HPDE6-E6E7 (cell line): ENCODE results near the gene SLAIN2.
A peak's percentile ranks its signal among the peaks of the same experiment; 100 is the strongest.
"Not testable (repeated sequence)": the region's sequence is repeated elsewhere in the genome, so short reads cannot be mapped to it uniquely, and the experiment has no call there.

ENCODE experiments used
- DNase-seq: peaks from one replicate; pipeline ENCODE4 v3.0.0; 2011; ENCODE audit warnings: missing footprints; ENCODE audit errors: extremely low spot score

The SLAIN2 gene

DNA sequence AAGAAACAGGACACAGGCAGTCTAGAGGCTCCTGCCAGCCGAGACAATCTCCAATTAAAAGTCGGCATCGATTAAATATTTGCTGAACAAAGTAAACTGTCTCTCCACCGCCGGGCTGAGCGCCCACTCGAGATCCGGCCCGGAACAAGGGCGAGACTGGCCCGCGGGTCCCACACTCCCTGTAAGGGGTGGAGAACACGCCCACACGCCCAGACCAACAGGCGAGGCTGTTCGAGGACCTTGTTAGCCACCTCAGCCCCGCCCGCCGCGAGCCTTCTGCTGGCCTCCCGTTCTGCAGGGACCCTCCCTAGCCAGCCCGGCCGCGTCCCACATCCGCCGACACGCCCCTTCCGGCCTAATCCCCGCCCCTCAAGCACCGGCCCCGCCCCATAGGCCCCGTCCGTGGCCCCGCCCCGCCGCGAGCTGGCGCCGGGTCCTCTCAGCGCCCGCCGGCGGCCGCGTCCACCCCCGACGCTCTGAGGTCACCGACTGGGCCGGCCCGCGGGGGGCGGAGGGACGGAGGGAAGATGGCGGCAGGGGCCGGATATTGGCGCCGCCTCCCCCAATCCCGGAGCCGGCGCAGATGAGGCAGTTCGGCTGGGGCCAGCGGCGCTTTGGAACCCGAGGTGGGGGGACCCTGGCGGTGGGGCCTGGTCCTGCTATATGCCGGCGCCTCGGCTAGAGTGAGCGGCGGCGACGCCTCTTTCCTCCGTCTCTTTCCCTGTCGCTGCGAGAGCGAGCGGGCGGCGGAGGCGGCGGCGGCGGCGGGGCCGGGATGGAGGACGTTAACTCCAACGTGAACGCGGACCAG is at the start of gene SLAIN2:
Gene SLAIN2 (plus strand): TSS at position 565 of the 811 bp plus-strand sequence. CDS start 211 bp downstream, at position 776.
- DNase-seq: peak; percentile 81

GRCh38 chr4:48292218-48292790 is 49.0 kb upstream of the SLAIN2 start:
- DNase-seq: not testable (repeated sequence)

- no peak for DNase-seq
These were observed 46.2 kb upstream of the SLAIN2 start for GRCh38 chr4:48295116-48295515.

DNA sequence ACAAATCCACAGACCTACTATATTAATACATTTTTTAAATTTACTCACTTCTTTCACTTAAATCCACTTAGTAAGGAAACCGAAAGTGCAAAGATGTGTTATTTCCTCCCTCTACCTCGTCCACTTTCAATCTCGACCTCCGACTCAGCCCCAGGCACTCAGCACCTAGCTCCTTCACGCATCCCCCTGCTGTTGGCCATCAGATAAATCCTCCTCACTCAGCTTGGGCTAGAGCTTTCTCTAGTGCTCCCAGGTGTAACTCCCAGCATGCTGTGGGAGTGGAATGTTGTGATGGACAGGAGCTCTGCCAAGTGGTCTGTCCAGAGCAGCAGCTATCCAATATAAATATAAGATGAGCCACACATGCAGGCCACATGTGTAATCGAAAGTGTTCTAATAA is 45.0 kb upstream of the SLAIN2 start:
- DNase-seq: no peak

DNA sequence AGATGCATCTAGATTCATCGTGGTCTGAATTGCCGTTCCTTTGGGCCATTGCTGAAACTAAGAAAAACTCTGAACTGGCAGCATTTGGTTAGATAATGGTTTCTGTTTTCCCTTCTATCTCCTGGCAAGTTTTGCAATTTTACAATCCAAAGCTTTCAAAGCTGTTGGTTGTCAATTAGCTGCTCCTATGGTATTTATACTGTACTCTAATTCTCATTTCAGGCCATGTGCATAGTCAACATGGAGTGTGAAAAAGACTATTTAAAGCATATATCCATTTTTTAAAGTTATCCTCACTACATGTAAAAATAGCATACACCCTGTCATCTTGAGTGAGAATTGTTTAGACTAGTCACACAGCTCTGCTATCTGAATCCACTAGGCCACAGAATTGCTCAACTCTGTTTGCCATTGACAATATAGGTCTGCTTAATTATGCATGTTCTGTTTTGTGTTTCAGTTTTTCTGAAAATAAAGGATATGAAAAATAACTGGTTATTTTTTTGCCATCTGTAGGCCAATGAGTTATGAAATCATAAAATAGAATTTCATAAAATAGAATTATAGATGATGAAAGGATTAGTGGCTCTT is 44.0 kb upstream of the SLAIN2 start:
- no peak for DNase-seq

DNA sequence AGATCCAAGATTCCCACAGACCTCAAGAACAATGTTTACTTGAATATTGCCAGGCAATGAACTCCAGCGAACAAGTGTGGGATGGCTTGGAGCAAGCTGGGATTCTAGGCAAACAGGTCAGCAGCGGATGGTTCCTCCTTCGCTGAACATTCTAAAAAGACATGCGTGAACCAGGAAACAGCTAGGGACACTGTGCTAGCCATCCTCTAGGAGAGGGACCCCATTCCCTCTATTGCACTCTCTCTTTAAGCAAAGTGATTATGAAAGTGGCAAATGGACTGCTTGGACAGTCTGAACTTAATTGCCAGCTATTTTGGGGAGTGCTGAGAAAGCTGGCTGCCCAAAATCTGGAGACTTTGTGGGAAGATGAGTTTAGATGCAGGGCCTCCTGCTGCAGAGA is 41.8 kb upstream of the SLAIN2 start:
- no peak for DNase-seq

GRCh38 chr4:48300004-48300403 is 41.3 kb upstream of the SLAIN2 start:
- DNase-seq: no peak

GRCh38 chr4:48305508-48305907 is 35.8 kb upstream of the SLAIN2 start:
- DNase-seq: no peak

DNA sequence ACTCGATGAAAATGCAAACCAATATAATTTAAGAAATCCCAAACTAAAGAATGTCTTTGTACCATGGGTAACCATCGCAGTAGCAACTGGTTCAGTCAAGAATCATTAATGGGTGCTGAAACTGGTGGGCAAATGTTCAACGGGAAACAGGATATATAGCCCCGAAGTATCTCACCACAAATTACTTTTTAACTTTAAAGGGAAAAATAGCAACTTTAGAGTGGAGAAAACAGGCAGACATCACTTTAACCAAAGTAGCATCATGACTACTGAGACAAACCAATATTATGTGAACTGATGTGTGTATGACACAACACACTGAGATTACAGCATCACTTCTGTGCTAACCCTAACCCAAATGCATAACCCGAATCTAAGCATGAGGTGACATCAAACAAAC is 33.8 kb upstream of the SLAIN2 start:
- no peak for DNase-seq

DNA sequence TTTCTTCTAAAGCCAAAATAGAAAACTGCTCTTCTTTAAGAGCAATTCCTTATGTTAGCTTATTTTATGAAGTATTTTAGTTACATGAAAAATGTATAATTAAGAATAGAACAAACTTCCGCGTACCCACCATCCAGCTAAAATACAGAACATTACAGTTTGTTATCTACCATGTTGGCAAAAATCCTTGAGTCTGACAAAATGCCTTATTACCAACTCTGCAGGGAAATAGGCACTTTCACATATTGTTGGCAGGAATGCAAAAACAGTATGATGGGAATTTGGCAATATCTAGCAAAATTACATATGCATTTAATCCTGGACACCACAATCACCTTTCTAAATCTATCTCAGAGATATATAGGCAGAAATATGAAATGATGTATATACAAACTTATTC is 32.4 kb upstream of the SLAIN2 start:
- no peak for DNase-seq

DNA sequence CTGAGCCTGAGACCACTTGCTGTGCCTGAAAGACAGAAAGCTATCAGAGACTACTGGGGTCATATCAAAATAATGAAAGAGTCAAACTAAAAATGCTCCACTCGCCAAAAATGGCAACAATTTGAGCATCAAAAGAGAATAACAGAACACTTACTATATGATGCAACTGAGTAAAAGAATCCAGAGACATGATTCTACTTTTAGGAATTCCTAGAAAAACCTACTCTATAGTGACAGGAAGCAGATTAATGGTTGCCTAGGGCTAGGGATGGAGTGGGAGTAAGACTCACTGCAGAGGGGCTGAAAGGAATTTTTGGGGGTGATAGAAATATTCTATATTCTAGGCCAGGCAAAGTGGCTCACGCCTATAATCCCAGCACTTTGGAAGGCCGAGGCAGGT is 29.4 kb upstream of the SLAIN2 start:
- no peak for DNase-seq

GRCh38 chr4:48314746-48315145 is 26.6 kb upstream of the SLAIN2 start:
- DNase-seq: not testable (repeated sequence)

GRCh38 chr4:48315728-48316630 is 25.4 kb upstream of the SLAIN2 start:
- peak; percentile 40 for DNase-seq

DNA sequence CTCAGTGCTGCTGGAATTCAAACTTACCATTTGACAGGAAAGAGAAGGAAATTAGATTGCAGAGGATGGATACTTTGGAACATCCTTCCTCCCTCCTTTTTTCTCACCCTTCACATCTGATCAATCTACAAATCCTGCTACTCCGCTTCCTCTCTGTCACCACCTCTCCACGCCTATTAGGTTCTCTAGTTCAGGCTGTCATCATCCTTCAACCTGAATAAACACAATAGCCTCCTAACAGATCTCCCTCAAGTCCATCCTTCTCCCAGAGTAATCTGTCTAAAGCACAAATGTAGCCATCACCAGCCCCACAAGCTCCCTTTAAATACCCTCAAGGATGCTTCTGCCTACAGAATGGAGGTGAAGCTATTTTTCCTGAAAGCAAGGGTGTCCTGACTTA is 20.0 kb upstream of the SLAIN2 start:
- DNase-seq: no peak

- no peak for DNase-seq
These were observed 19.3 kb upstream of the SLAIN2 start for GRCh38 chr4:48322063-48322462.

- no peak for DNase-seq
These were observed 17.0 kb upstream of the SLAIN2 start for GRCh38 chr4:48324281-48324680.

DNA sequence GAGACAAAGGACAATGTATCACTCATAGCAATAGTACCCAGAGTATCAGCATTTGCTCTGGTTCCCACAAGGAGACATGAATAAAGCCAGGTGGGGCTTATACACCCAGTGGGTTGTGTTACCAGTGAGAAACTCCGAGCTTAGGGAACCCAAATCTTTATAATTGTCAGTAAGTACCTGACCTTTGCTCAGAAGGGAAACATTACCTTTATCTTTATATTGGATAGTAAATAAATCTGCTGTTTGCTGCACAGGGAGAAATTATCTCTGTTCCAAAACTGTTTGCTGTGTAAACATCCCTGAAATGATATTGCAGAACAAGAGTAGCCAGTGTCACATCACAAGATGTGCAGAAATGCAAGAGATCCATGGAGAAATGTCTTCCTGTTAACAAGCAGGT is 12.1 kb upstream of the SLAIN2 start:
- no peak for DNase-seq

DNA sequence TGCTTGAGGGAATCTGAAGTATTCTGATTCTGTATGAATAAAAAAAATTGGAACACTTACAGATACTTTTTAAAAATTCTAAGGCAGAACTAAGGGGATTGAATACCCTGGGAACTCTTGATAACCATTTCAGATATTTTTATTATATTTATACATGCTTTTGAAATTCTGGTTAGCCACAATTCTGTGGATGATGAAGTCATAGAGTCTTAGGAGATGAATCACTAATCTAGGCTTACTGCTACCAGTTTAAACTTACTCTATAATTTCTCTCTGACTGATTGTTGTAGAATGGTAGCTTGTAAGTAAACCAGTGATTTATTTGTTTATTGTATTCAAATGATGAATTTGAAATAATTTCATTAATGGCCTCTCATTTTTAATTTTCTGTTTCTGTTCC is 11.4 kb upstream of the SLAIN2 start:
- DNase-seq: no peak

DNA sequence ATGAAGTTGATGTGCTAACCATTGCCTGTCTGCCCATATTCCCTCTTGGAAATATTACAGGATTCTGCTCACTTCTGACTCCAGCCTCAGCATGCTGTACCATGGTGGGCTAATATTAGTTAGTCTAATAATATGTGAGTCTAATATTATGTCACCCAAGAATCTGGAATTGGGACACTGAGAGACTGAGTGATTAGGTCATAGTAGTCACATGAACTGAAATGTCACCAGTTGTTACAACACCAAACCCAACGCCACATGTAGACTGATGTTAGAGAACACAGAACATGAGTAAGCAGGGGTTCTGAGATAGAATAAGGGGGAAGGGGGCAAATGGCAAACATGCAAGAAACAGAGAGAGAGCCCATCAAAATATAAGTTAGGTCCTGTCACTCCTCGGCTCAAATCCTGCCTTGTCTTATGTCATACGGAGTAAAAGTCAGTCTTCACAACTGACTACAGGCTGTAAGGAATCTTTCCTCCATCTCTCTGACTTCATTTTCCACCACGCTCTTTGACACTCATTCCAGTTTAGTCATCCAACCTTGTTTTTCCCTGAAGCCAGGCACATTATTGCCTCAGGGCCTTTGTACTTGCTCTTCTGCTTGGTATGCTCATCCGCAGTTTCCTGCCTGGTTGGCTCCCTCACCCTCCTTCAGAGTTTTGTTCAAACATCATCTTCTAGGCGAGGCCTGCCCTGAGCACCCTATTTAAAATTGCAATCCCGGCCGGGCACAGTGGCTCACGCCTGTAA is 9.6 kb upstream of the SLAIN2 start:
- DNase-seq: no peak

GRCh38 chr4:48332661-48333060 is 8.7 kb upstream of the SLAIN2 start:
- DNase-seq: no peak

DNA sequence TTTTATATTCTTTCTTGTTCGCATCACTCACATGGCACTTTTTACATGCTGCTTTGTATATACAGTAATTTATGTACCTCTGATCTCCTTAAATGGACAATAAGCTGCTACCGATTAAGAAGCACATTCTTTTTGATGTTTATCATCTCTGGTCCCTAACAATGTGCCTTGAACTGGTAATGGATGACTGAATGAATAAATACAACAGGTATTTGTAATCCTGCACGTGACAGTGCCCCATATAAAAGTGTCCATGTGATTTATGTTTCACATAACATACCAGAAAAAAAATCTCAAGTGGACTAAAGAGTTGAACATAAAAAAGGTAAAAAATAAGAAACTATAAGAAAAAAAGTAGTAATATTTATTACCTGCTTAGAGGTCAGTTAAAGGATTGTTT is 7.7 kb upstream of the SLAIN2 start:
- DNase-seq: no peak
